Activated CD4-positive, alpha-beta T cell treated with anti-CD3 and anti-CD28 coated beads, Interleukin-2, Interleukin-4, amounts not matched to agents 100 ng/mL and 50 ng/mL, durations not matched to agents 16 hours and 8 hours (primary cell): ENCODE data around the gene CDH22.

Experiments used
- DNase-seq: peaks from one replicate; pipeline ENCODE4 v3.0.0-alpha.2; 2020; ENCODE audit warnings: low spot score

The CDH22 gene

DNA sequence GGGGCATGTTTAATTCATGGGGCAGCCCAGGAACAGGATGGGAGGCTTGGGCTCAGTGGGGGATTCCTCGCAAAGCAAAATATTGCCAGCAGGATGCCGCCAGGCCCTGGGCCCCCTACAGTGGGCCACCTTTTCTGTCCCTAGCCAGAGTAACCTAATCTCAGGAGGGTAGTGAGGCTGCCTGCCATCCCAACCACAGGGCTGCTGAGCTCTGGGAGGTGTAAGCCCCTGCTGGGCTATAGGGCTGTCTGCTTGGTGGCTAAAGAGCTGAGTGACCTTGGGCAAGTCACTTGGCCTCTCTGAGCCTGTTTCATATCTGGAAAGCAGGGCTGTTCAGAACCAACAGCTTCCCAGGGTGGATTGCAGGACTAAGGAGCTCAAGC lies 35.7 kb upstream of the CDH22 start:
- no peak for DNase-seq

DNA sequence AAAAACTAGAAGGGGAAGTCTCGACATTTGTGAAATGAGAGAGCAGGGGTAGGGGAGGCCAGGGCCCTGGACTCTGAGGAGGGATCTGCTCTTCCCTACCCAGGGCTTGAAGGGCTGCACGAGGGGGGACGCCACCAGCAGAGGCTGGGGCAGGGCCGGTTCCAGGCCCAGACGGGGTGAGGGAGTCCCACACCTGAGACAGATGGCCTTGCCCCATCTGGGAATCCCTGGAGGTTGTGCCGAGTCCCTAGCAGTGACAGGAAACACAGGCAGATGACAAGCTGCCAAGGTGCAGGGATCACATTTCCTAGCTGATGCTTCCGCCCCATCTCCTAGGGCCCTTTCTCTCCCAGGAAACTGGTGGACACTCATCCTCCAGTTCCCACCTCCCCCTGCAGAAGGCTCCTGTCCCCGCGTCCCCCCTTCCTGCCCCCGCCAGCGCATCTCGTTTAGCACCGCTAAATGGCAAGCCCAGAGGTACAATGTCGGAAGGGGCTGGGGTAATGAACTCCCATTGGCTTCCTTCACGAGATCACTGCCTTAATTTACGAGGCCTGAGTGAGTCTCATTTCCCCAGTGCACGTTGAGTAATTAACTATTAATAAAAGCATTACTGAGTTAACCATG lies 35.2 kb upstream of the CDH22 start:
- no peak for DNase-seq

DNA sequence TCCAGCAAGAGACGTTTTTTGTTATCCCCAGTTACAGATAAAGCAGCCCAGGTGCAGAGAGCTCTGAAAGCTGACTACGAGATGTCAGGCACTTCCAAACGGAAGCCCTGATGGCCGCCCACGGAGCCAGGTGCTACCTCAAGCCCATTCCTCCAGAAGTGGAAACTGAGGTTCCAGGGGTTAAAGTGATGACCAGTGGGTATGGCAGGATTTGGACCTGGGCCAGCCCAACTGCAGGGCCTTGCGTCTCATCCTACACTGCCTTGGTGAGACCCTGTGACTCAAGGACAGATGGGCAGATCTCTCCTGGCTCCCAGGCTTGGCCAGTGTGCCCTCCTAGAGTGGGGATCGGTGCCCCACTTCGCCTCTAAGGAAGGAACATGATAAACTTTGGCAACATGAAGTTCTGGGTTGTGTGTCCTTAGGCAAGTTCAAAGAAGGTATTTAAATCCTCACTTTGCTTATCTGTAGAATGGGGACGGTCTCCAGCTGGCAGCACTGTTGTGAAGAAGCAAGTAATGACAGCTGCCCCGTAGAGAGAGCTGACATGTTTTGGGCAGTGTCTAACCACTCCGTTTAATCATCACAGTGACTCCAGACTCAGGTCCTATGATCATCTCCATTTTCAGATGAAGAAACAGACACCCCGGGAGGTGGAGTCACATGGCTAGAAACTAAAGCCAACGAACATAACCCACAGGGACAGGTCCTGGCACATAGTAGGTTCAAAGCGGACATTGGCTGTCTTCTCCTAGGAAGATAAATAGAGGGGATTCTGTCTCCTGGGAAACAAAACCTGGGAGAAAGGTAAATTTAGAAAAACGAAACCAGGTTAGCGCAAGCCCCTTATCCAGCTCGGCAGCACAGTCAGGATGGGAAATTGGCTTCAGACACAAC lies 34.4 kb upstream of the CDH22 start:
- no peak for DNase-seq

DNA sequence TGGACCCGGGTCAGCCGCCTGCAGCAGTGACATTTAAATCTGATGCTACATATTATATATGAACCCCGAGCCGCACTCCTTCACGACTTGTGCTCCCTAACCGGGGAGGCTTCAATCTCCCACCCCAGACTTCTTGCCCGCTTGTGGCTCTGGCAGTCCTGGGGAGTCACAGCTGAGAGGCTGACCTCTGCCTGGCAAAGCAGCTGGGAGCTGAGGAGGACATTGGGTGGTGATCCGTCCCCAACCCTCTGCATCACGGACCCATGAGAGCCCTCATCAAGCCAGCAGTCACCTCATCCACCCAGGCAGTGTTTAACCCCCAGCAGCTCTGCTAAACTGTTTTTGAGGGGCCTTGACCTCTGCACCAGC lies 33.7 kb upstream of the CDH22 start:
- DNase-seq, result no peak

DNA sequence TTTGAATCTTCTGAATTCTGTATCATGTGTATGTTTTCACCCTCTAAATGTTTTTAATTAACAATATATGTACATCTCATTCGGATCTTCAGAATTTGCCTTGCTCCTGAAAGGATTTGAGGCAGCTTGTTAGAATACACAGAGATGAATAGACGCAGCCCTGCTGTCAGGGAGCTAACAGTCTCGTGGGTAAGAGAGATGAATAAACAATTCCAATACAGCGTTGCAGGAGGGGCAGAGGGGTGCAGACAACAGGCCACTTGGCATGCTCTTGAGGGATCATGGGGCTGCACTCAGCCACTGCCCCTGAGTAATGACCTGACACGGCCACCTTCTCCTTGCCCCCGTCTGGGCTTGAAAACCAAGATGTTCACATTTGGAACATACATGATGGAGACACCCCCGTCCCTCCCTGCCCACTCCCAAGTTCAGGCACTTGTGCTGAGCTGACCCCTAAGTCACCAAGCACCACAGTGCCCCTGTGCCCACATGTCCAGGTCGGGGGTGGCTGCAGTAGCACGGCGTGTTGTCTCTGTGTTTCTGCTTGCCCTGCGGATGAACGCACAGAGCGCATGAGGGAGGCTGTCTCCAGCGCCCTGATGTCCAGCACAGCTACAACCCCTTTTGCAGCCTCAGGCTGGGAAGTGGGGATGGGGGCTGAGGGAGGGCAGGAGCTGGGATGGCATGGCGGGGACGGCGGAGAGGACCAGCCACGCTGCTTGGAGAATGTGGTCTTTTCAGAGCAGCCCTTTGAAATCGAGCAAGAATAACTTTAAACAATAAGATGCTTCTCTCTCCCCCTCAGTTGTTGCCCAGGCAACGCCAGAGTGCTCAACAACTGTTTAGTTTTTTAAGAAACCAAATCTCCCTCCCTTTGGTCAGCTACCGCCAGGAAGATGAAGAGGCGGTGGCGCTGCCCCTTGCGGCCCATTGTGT lies 33.0 kb upstream of the CDH22 start:
- no peak for DNase-seq

DNA sequence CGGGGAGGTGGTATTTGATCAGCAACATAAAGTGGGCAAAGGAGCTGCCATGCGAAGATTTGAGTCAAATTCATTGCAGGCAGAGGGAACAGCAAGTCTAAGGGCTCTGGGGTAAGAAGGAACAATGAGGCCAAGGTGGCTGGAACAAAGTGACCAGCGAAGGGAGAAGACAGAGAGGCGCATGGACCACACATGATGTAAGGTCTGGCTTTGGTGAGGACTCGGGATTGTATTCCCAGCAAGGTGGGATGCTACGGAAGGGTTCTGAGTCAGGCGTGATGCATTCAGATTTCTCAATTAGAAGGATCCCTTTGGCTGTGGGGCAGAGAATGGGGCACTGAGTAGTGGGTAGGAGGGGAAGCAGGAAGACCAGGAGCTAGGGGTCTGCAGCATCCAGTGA lies 30.7 kb upstream of the CDH22 start:
- DNase-seq, result no peak

DNA sequence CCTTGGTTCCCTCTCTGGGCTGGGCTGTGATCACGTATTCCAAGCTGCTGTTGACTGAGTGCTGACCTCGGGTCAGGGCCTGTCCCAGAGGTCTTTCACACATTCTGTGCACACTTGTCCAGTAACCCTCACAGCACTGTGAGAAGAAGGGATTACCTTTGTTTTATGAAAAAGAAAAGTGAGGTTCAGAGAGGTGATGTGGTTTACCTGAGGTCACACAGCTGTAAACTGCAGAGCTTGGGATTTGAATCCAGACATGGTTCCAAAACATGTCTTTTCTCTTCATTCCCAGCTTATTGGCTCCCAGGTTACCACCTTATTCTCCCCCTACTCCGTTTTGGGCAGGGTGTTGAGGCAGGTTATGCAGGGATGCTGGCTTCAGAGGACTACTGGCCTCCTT lies 28.4 kb upstream of the CDH22 start:
- no peak for DNase-seq

DNA sequence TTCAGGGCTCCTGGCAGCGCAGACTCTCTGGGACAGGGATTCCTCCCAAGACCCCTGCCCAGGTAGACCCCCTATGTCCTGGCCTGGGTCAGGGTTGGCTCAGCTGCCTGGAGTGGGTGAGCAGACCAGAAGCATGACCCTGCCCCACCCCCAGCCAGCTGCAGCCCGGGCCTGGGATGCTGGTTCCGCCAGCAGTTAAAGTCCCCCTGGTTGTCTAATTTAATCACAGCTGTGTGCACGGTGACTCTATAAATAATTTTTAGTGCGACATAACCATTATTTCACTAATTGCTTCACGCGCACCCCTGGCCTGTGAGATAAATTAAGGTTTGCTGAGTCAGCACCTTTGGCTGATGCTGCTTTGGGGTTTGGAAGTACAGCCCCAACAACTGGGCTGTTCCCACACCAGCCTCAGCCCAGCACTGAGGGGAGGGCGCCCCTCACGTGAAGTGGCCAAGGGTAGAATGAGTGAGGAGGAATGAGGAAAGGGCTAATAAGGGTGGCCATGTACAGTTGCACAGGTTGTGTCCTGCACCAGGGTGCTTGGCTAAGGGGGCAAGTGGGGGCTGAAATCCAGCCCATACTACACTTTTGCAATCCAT lies 26.1 kb upstream of the CDH22 start:
- DNase-seq, result no peak

DNA sequence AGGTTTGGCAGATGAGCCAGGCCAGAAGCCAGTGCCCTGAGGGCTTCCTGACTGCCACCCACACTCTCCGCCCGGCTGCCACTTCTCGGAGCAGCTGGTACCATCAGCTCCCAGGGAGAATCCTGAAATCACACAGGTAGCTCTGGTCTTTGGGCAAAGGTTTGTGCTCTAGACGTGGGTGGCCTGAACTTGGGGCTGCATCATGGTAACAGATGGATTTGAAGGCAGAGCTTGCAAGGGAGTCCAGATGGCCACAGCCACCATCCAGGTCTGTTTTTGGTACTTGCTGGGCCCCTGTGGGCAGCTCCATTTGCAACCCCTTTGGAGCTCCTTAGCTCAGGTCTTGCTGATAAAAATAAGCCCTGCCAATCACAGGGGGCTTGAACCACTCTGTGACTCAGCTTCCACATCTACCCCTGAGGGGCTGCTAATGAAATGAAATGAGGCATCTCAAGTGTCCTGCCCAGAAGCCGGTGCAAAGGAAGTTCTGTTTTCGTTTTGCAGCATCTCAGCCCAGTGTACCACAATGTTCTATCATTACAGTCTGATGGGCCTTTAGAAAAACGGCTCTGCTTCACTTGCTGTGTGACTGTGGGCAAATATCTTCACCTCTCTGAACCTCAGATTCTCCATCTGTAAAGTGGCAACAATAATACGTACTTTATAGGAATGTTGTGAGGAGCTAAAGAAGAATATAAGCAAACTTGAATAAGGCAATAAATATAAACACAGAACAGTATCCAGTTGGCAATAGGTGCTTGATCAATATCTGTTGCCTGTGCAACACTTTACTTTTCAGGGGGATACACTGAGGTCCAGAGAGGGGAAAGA lies 25.1 kb upstream of the CDH22 start:
- no peak for DNase-seq

DNA sequence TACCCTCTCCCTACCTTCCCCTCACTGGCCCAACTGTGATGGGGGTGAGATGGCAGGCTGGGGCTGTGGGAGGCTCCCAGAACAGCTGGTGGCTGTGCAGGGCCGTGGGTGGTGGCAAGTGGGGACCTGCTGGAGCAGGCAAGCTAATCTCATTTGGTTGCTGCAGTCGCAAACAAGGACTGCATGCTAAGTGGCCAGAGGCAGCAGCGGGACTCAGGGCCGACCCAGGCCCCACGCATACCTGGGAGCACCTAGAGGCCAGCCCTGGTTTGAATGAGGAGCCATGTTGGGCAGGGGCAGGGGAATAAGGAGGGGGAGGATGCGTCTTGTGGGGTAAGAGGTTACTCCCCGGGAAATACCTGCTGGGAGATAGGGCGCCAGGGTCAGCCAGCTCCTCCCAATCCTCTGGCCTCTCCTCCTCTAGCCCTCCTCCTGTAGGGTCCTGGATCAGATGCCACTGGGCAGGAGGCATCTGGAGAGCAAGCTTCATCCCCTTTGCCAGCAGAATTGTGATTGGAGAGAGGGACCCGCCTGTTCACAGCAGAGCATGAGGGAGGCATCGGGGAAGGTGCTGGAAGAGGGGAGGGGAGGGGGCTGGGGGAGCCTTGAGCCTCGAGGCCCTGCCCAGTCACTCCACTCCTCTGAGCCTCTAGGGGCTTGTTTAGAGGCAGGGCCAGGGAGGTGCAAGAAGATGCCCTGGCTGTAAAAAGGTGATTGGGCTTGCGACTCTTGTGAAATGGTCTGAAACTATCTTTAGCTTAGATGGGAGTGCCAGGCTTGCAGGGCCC lies 24.3 kb upstream of the CDH22 start:
- DNase-seq, result no peak

DNA sequence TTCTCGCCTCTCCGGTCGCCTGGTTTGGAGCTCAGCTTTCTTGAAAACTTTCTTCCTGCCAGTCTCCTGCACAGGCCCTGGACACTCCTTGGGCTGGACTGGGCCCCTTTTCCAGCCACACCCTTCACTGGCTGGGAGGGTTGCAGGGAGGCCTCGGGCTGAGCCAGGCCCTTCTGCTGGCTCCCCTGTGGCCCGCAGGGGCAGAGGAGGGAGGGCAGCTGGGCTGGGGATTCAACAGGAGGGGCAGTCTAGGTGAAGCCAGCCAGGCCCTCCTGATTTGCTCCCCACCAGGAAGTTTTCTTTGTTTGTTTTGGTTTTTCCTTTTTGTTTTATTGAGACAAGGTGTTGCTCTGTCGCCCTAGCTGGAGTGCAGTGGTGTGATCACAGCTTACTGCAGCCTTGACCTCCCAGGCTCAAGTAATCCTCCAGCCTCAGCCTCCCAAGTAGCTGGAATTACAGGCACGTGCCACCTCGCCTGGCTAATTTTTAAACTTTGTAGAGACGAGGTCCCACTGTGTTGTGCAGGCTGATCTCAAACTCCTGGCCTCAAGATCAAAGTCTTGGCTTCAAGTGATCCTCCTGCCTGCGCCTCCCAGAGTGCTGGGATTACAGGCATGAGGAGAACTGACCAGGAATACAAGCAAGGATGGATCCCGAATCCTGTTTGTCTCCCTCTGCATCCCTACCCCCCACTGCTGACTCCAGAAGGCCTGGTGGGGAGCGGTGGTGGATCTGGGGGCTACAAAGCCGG lies 23.5 kb upstream of the CDH22 start:
- DNase-seq, result no peak

DNA sequence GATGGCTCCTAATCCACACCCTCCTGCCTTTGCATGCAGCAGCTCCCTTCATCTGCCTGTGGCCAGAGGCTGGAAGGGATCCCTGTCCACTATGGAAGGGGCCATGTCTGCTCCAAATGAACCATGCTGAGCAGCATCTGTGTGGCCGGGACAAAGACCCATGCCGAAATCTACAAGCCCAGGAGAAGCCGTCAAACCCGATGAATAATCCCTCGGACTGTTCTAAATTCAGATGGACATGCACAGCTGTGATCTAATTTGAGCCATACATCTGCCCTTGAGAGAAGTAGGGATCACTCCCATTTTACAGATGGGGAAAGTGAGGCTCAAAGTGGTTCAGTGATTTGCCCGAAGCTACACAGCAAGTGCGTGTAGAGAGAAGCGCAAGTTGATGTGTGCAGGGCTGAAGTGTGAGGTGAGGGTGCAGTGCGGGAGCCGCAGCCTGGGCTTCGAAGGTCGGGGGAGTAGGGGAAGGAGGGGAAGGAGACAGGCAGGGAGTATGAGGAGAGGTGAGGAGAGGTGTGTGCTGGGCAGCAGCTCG lies 22.6 kb upstream of the CDH22 start:
- DNase-seq, result no peak

DNA sequence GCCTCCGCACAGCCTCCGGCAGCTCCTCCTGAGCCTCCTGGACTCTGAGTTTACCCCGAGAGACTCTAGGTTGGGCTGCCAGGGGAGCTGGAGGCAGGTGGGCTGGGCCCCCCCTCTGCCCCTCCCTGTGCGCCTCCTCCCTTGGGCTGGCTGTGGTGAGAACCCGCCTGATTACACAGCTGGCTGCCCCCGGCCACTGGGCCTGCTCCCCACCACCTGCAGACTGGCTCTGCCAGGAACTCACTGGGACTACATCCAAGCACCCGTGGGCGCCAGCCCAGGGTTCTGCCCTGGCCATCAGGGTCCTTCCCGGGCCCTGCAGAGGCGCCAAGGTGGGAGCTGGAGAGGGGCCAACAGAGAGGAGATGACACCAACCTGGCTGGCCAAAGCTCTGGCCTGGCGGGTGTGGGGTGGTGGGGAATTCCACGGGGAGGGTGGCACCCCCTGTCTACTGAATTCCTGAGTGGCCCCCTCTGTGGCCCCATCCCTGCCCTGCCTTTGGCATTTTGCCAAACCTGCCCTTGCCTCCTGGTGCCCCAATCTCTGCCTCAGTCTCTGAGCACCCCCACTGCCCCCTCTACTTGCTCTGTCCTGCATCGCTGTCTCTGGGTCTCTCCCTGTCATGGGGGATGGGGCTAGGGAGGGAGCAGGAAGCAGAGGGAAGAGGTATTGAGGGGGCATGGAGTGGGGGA lies 21.9 kb upstream of the CDH22 start:
- DNase-seq, result no peak

DNA sequence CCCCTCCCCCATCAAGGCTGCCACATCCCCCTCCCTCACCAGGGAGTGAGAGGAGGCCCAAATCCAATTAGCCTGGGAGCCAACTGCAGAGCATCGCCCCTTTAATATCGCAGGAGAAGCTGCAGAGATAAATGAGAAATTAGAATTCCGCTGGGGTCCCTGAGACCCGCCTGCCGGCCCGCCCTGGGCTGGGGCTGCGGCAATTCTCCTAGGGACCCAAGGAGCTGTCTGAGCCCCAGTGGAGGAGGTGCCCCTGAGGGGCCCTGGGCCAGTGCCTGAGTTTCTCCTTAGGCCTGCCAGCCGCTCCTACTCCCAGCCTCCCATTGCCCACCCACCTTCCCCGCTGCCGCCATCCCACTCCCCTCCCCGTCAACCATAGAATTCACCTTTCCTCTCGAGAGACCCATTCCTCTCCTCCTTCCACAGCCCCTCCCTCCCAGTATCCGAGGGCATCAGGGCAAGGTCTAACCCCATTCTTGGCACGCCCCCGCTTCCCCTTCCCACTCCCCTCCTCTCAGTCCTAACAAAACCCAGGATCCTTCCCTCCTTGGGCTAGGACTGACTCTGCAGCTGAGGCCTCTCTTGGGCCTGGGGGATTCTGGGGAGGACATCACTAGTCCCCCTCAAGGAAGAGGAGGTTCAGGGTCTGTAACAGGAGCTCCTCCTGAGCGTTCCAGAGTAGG lies 20.0 kb upstream of the CDH22 start:
- no peak for DNase-seq

DNA sequence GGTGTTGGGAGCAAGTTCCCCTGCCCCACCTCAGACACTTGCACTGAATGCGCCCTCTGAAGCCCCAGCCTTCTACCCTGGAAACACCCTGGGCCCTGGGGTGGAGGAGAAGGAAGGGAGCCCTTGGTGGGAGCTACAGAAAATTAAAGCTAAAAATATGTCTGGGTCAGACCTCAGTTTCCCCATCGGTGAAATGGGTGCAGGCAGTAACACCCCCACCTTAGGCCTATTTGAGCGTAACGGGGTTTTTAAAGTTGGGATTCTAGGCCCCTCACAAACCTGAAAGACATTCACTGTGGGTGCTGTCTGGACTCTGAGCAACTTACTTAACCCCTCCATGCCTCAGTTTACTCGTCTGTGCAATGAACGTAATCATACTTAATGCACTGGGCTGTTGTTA lies 19.3 kb upstream of the CDH22 start:
- DNase-seq, result no peak

DNA sequence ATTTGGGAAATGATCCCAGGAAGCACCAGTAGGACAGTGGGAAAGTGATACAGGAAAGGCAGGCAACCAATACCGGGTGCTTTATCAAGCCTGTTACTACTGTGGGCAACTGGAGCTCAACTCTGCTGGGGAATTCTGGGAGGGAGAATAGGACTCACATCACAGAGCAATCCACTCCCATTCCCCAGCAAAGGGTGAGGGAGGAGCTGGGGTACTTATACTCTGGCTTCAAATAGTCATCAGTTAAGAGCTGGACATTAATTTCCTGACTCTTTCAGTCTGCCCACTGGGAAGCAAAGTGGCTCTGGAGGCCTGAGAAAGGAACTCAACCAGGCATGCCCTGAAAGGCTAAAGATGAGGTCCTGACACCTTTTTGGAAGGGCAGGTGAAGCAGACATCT lies 17.5 kb upstream of the CDH22 start:
- DNase-seq, result no peak

DNA sequence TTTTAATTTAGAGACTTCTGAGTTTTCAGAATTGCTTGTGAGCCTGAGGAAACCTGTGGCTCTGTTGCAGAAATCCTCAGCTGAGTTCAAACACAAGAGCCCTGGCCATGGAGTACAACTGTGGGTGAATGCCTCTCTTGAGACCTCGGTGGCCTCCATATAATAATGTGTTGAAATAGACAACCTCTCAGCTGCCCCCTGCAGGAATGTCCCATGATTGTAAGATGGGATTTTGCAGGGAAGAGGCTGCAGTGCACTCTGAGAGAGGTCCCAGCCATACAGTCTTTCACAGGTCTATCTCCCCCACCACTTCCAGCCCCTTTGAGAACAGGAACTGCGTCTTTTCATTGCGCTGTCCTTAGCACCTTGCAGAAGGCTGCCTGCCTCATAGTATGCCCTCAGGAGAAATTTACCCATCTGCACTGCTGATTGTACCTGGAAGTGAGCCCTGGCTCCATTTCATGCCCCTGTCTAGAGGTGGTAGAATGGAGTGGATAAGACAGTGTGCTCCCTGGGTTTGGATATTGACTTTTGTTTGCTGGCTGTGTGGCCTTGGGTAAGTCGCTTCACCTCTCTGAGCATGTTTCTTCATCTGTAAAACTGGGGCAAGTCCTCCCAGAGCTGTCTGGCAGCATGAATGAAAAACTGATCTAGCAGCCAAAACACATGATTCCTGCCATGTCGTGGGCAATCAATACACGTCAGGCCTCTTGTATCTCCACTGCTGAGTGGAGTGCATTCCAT lies 16.8 kb upstream of the CDH22 start:
- DNase-seq, result peak; percentile 13

DNA sequence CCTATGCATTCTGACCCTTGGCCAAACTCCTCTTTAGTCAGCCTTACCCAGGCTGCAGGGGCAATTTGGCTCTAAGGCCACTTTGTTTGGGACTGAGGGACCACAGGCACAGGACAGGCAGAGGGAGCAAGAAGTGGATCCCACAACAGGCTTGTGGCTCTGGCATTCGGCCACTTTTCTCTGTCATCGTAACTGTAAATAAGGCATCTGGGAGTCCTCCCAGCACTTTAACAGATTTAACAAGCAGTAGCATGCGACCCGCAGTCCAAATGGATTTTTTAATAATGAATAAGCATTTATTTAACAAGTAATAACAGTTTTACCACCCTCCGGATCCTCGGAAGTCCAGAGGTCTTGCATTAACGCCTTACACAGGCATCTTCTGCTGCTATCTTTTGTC lies 16.1 kb upstream of the CDH22 start:
- DNase-seq, result no peak
